Motor neuron (in vitro differentiated cells): ENCODE data around the gene SETBP1. TPM values are rescaled to one million over a fixed set of nuclear protein-coding genes. Genes with fewer than 3 reads are reported as not detected.

Experiments
- ATAC-seq, 8 experiments: fragments of 200-7000 bp; cut with Tn5 transposase; replicated peaks in 6 of 8; 2 replicates each; pipeline ENCODE4 v1.8.0; 2021; ENCODE audit warnings: mild to moderate bottlenecking in 8 of 8, moderate library complexity in 8 of 8
- H3K27ac ChIP-seq, 2 donors: fragments of 250-450 bp; sonication (Bioruptor Pico); 2 replicates each; pipeline ENCODE4 v1.9.0; 2021; ENCODE audit warnings: antibody characterized with exemption in 2 of 2, mild to moderate bottlenecking in 2 of 2, moderate library complexity in 1 of 2
- H3K4me1 ChIP-seq, 2 donors: fragments of 250-450 bp; sonication (Bioruptor Pico); replicated peaks in 1 of 2; 2 replicates each; pipeline ENCODE4 v1.6.1; 2021; ENCODE audit warnings: antibody characterized with exemption in 2 of 2, mild to moderate bottlenecking in 2 of 2, moderate library complexity in 1 of 2
- H3K4me3 ChIP-seq, 5 donors: fragments of 250-450 bp; sonication (Bioruptor Pico); 2 replicates each; pipeline ENCODE4 v1.9.0; 2021; ENCODE audit warnings: antibody characterized with exemption in 5 of 5, mild to moderate bottlenecking in 5 of 5, moderate library complexity in 4 of 5
- WGBS, 10 experiments: fragments of 450-650 bp; shearing (Covaris generic); methylation state at CpG; one replicate each; pipeline ENCODE4 v1.0.0; 2022; 5-methylcytosine and 5-hydroxymethylcytosine counted together
- in situ Hi-C, 9 experiments: fragments of 400-800 bp; cut with MboI; loops; one replicate each; pipeline ENCODE4 v1.15.0; 2021; ENCODE audit warnings: low sequenced_read_pairs in 9 of 9, low pct_unique_long_range_greater_than_20kb in 2 of 9; ENCODE audit not compliant: unreplicated experiment in 9 of 9
- total RNA-seq, 8 experiments: library from RNA; unstranded; fragments of 300-600 nt; gene quantifications; 2 replicates each; pipeline versions ENCODE4 v1.2.3 to v1.2.4, GENCODE V29; 2022

The SETBP1 gene
- total RNA-seq, 8 experiments from 2014 or later, result 1.3 to 37.0 (median 27.5) TPM

- in situ Hi-C loops, result no loop called here
- ATAC-seq, result no peak
These were observed 25.3 kb upstream of the SETBP1 start for GRCh38 chr18:44655435-44655834.

GRCh38 chr18:44659771-44660170, 20.9 kb upstream of the SETBP1 start:
- ATAC-seq, result no peak
- in situ Hi-C loops, result no loop called here

More at GRCh38 chr18:44655435-44655834, 25.3 kb upstream of the SETBP1 start:
- H3K4me3 ChIP-seq, result no peak overlapping the region
- H3K4me1 ChIP-seq, result peaks cover 0 to 11% of the 10 kb centered on the region in 2 donors
- no peak overlapping the region for H3K27ac ChIP-seq
- WGBS, 10 experiments, result 73 to 100% (median 93%) methylated on average over 2 of the region's 2 CpGs

GRCh38 chr18:44668270-44668975, 12.3 kb upstream of the SETBP1 start:
- peak in 2 of 8 experiments; percentile 75 to 96 for ATAC-seq
- peaks cover under 1 to 2% of the 10 kb centered on the region in 2 donors for H3K4me1 ChIP-seq
- 75 to 100% (median 99%) methylated on average over 1 to 4 of the region's 4 CpGs; no CpG with 5 or more reads in 2 of the 10 experiments for WGBS, 10 experiments
- H3K27ac ChIP-seq, result no peak overlapping the region
- in situ Hi-C loops, result no loop called here
- no peak overlapping the region for H3K4me3 ChIP-seq

More at GRCh38 chr18:44659771-44660170, 20.9 kb upstream of the SETBP1 start:
- H3K4me1 ChIP-seq, result no peaks in the 10 kb centered on the region
- H3K4me3 ChIP-seq, result no peak overlapping the region
- no peak overlapping the region for H3K27ac ChIP-seq

- Histone ChIP-seq H3K4me1 (peaks cover 4 to 5% of the 10 kb centered on the region in 2 donors), H3K27ac (no peak overlapping the region), H3K4me3 (no peak overlapping the region)
- in situ Hi-C loops, result no loop called here
- ATAC-seq, result no peak
- WGBS, 10 experiments, result 73 to 100% (median 88%) methylated on average over 2 of the region's 2 CpGs; no CpG with 5 or more reads in 6 of the 10 experiments
These were observed 8.8 kb upstream of the SETBP1 start for GRCh38 chr18:44671914-44672313.

- in situ Hi-C loops, result no loop called here
- no peak for ATAC-seq
- Histone ChIP-seq H3K4me1 (peaks cover 4 to 5% of the 10 kb centered on the region in 2 donors), H3K27ac (no peak overlapping the region), H3K4me3 (no peak overlapping the region)
- 36 to 81% (median 63%) methylated on average over 2 to 3 of the region's 3 CpGs; no CpG with 5 or more reads in 4 of the 10 experiments for WGBS, 10 experiments
These were observed 8.2 kb upstream of the SETBP1 start for GRCh38 chr18:44672506-44672905.

- ATAC-seq, result no peak
- Histone ChIP-seq H3K4me1 (peaks cover 4 to 5% of the 10 kb centered on the region in 2 donors), H3K27ac (no peak overlapping the region), H3K4me3 (no peak overlapping the region)
- in situ Hi-C loops, result no loop called here
- WGBS, 10 experiments, result 0 to 70% (median 60%) methylated on average over 1 to 3 of the region's 3 CpGs; no CpG with 5 or more reads in 1 of the 10 experiments
These were observed 7.3 kb upstream of the SETBP1 start for GRCh38 chr18:44673256-44673880.

GRCh38 chr18:44677933-44678332, 2.8 kb upstream of the SETBP1 start:
- Histone ChIP-seq H3K4me3 (no peak overlapping the region), H3K27ac (no peak overlapping the region), H3K4me1 (peaks cover 5% of the 10 kb centered on the region in 2 donors)
- in situ Hi-C loops, result loop anchor here in 2 of 9 experiments (25.0 kb wide), 4 partner anchors 134 to 709 kb away; no protein-coding TSS in a partner anchor
- WGBS, 10 experiments, result 74 to 96% (median 83%) methylated on average over 1 to 7 of the region's 7 CpGs; no CpG with 5 or more reads in 2 of the 10 experiments
- ATAC-seq, result no peak

- H3K4me3 ChIP-seq, result peak overlapping the region; percentile 83 to 88 (median 84)
- ATAC-seq, result no peak
- 0 to 55% (median 8%) methylated on average over 1 to 5 of the region's 7 CpGs; no CpG with 5 or more reads in 3 of the 10 experiments for WGBS, 10 experiments
- H3K27ac ChIP-seq, result no peak overlapping the region
- in situ Hi-C loops, result loop anchor here in 2 of 9 experiments (25.0 kb wide), 4 partner anchors 134 to 709 kb away; no protein-coding TSS in a partner anchor
- peaks cover 8 to 10% of the 10 kb centered on the region in 2 donors for H3K4me1 ChIP-seq
These were observed 2.0 kb upstream of the SETBP1 start for GRCh38 chr18:44678725-44679055.

- WGBS, 10 experiments, result 0 to 10% (median 3%) methylated on average over 4 to 11 of the region's 102 CpGs; no CpG with 5 or more reads in 7 of the 10 experiments
- Histone ChIP-seq H3K4me3 (peak overlapping the region; percentile 83 to 88 (median 84)), H3K4me1 (peaks cover 13 to 14% of the 10 kb centered on the region in 2 donors), H3K27ac (peak overlapping the region; percentile 92 to 97)
- in situ Hi-C loops, result loop anchor here in 2 of 9 experiments (25.0 kb wide), 4 partner anchors 133 to 708 kb away; no protein-coding TSS in a partner anchor
- ATAC-seq, result peak; percentile 83 to 90 (median 88)
These were observed 1.4 kb upstream of the SETBP1 start for GRCh38 chr18:44679056-44679913.

- WGBS, 10 experiments, result 0 to 10% (median 2%) methylated on average over 2 to 8 of the region's 41 CpGs; no CpG with 5 or more reads in 7 of the 10 experiments
- Histone ChIP-seq H3K4me1 (peaks cover 13 to 17% of the 10 kb centered on the region in 2 donors), H3K27ac (peak overlapping the region; percentile 92 to 97), H3K4me3 (peak overlapping the region; percentile 83 to 88 (median 84))
- in situ Hi-C loops, result loop anchor here in 2 of 9 experiments (25.0 kb wide), 4 partner anchors 132 to 707 kb away; no protein-coding TSS in a partner anchor
- peak; percentile 3 to 40 (median 8) for ATAC-seq
These were observed 795 bp upstream of the SETBP1 start for GRCh38 chr18:44679914-44680272.

- in situ Hi-C loops, result loop anchor here in 2 of 9 experiments (25.0 kb wide), 4 partner anchors 131 to 706 kb away; no protein-coding TSS in a partner anchor
- WGBS, 10 experiments, result 0 to 9% (median 1%) methylated on average over 2 to 20 of the region's 24 CpGs
These were observed 635 bp downstream of the SETBP1 start for GRCh38 chr18:44681076-44681970.

More at GRCh38 chr18:44681076-44681970, 635 bp downstream of the SETBP1 start:
- Histone ChIP-seq H3K4me3 (peak overlapping the region; percentile 83 to 88 (median 84)), H3K27ac (peak overlapping the region; percentile 92 to 97), H3K4me1 (peaks cover 13 to 26% of the 10 kb centered on the region in 2 donors)
- ATAC-seq, result peak in 1 of 8 experiments; percentile 0
